GM06990 (cell line): ENCODE measurements around the gene C4BPA.

ENCODE experiments used
- DNase-seq: peaks from one replicate; pipeline ENCODE4 v3.0.0-alpha.2; 2011; ENCODE audit not compliant: insufficient read length; ENCODE audit errors: extremely low read depth
- H3K27me3 ChIP-seq: replicated peaks from 2 replicates; pipeline ENCODE4 v1.6.0; 2011; ENCODE audit warnings: low read length; ENCODE audit not compliant: control insufficient read depth, insufficient read depth
- H3K36me3 ChIP-seq: 2 replicates; pipeline ENCODE4 v1.5.1; 2011; ENCODE audit warnings: low read length; ENCODE audit not compliant: control insufficient read depth, insufficient read depth
- H3K4me3 ChIP-seq: replicated peaks from 2 replicates; pipeline ENCODE4 v1.5.1; 2011; ENCODE audit warnings: low read depth, mild to moderate bottlenecking, control low read depth, low read length
- CTCF ChIP-seq: IDR thresholded peaks from 2 replicates; pipeline ENCODE4 v1.5.1; 2011; ENCODE audit warnings: low read length, control low read depth, mild to moderate bottlenecking, inconsistent platforms; ENCODE audit not compliant: insufficient read depth, poor library complexity, severe bottlenecking

C4BPA gene

GRCh38 chr1:207103892-207104373 is at the start of gene C4BPA:
TSS of gene C4BPA (plus strand) at chr1:207104233. CDS start at chr1:207113026, 8,793 bp downstream.
- H3K27me3 ChIP-seq, result no peaks in the 10 kb centered on the region
- no peak within 1 kb of the TSS for H3K4me3 ChIP-seq
- DNase-seq, result no peak
- no peak for TF ChIP-seq CTCF
- no peaks in the 10 kb centered on the region for H3K36me3 ChIP-seq

GRCh38 chr1:207054491-207054890 is 49.5 kb upstream of the C4BPA start:
- Histone ChIP-seq H3K27me3 (no peaks in the 10 kb centered on the region), H3K4me3 (no peak overlapping the region), H3K36me3 (no peaks in the 10 kb centered on the region)
- no peak for TF ChIP-seq CTCF
- no peak for DNase-seq

- no peaks in the 10 kb centered on the region for H3K27me3 ChIP-seq
- no peak overlapping the region for H3K4me3 ChIP-seq
- TF ChIP-seq CTCF, result no peak
- no peaks in the 10 kb centered on the region for H3K36me3 ChIP-seq
- no peak for DNase-seq
These were observed 48.5 kb upstream of the C4BPA start for GRCh38 chr1:207055386-207056001.

- Histone ChIP-seq H3K27me3 (no peaks in the 10 kb centered on the region), H3K36me3 (no peaks in the 10 kb centered on the region), H3K4me3 (no peak overlapping the region)
- DNase-seq, result no peak
- TF ChIP-seq CTCF, result no peak
These were observed 47.4 kb upstream of the C4BPA start for GRCh38 chr1:207056673-207057072.

- H3K36me3 ChIP-seq, result no peaks in the 10 kb centered on the region
- H3K27me3 ChIP-seq, result no peaks in the 10 kb centered on the region
- no peak for TF ChIP-seq CTCF
- no peak for DNase-seq
- H3K4me3 ChIP-seq, result no peak overlapping the region
These were observed 45.8 kb upstream of the C4BPA start for GRCh38 chr1:207058252-207058651.
